ENCODE data around the gene ELK1.
"Not testable (repeated sequence)": the region's sequence is repeated elsewhere in the genome, so short reads cannot be mapped to it uniquely, and the experiment has no call there.

The ELK1 gene, protein sequence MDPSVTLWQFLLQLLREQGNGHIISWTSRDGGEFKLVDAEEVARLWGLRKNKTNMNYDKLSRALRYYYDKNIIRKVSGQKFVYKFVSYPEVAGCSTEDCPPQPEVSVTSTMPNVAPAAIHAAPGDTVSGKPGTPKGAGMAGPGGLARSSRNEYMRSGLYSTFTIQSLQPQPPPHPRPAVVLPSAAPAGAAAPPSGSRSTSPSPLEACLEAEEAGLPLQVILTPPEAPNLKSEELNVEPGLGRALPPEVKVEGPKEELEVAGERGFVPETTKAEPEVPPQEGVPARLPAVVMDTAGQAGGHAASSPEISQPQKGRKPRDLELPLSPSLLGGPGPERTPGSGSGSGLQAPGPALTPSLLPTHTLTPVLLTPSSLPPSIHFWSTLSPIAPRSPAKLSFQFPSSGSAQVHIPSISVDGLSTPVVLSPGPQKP

DNA sequence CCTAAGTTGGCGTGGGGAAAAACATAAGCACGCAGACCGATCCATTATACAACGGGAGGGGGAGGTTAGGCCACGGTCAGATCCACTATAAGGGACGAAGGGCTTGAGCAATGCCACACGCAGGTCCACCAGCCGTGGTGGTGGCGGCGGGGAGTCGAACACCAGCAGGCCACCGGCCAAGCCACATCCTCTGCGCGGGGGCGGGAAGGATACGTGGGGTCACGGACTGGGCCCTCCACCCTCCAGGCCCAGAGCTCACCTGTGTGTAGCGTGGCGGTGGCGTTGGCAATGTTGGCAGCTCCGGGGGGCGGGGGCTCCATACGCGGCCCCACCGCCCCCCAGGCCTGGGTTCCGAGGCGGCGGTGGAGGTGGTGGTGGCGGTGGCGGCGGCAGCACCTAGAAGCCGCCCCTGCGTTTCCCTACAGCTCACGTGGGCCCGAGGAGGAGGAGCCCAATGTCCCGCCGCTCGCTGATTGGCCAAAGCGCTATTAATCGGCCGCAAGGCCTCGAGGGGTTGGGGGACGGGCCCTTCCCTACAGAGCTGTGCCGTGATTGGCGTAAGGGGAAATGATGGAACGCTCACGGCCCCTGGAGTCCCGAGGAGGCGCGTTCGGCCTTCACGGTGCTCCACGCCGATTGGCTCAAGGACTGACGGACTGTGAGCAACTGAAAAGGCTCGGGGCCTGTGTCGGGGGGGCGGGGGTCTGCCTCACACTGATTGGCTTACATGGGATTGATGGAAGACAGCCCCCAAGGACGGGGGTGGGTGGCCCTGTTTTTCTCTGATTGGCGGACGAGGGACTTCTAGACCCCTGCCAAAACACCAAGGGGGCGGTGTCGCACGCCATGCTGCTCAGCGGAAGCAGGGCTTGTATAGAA is at the start of gene ELK1:
Gene ELK1, minus strand, starts transcription at position 400 of the 879 bp plus-strand sequence. CDS start 9,122 bp downstream, outside the sequence.
- peak; percentile 40; the same call in 1 of the 2 replicates for TF ChIP-seq ZFX (IDR thresholded peaks at IDR 0.05)
- TF ChIP-seq, protein P1, sequence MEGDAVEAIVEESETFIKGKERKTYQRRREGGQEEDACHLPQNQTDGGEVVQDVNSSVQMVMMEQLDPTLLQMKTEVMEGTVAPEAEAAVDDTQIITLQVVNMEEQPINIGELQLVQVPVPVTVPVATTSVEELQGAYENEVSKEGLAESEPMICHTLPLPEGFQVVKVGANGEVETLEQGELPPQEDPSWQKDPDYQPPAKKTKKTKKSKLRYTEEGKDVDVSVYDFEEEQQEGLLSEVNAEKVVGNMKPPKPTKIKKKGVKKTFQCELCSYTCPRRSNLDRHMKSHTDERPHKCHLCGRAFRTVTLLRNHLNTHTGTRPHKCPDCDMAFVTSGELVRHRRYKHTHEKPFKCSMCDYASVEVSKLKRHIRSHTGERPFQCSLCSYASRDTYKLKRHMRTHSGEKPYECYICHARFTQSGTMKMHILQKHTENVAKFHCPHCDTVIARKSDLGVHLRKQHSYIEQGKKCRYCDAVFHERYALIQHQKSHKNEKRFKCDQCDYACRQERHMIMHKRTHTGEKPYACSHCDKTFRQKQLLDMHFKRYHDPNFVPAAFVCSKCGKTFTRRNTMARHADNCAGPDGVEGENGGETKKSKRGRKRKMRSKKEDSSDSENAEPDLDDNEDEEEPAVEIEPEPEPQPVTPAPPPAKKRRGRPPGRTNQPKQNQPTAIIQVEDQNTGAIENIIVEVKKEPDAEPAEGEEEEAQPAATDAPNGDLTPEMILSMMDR (conservative IDR thresholded peaks at IDR 0.05), result no peak
- H3K27ac ChIP-seq, result peak within 1 kb of the TSS; percentile 87

DNA sequence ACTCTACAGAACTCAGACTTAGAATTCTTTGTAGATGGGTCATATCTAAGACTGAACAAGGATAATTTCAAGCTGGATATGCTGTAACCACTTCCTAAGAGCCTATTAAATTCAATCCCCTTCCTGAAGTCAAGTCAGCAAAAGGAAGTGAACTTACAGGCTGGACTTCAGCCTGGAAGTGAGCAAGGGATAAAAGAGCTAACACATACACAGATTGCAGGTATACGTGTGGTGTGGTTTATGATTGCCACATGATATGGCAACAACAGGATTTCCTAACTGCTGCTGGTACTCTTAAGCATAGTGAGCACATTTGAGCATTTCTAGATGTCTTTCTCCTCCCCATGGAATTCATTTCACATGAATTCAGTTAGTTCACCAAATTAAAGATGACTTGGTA is 46.8 kb upstream of the ELK1 start:
- TF ChIP-seq, protein P1 (conservative IDR thresholded peaks at IDR 0.05), result no peak
- TF ChIP-seq ZFX (IDR thresholded peaks at IDR 0.05), result no peak
- no peak overlapping the region for H3K27ac ChIP-seq

DNA sequence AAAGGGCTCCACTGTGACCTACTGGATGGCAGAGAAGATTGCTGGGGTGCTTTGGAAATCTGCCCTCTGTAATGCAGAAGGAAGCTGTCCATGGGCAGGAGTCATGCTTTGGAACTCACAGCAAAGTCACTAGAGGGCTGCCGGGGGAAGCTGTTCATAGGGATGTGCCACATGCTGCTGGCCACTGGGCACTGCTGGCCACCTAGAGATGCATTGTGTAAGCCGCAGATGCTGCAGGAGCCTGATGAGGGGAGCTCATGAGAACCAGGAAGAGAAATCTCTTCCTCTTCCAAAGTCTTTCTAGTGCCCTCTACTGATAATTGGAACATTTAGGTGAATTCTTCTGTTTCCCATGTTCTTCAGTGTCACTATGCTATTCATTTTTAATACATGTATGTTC is 39.8 kb upstream of the ELK1 start:
- TF ChIP-seq ZFX (IDR thresholded peaks at IDR 0.05), result no peak
- TF ChIP-seq, protein P1 (conservative IDR thresholded peaks at IDR 0.05), result no peak
- H3K27ac ChIP-seq, result no peak overlapping the region

DNA sequence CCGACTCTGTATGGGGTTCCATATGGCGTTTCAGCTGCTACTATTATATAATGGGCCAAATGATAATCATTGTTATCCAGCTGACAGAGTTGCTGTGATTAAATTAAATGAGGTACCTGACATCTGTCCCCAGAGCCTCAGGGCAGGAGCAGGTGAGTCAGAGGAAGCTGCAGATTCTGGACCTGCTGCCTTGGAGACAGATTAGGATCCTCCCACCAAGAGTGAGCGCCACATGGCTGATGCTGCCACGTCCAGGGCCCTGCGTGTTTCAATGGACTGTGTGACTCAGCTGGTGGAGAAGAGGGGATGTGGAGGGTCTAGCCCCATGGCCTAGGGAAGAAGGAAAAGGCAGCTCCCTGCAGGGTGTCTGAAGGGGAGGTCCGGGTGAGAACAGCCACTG is 36.9 kb upstream of the ELK1 start:
- TF ChIP-seq, protein P1 (conservative IDR thresholded peaks at IDR 0.05), result no peak
- TF ChIP-seq ZFX (IDR thresholded peaks at IDR 0.05), result no peak
- no peak overlapping the region for H3K27ac ChIP-seq

DNA sequence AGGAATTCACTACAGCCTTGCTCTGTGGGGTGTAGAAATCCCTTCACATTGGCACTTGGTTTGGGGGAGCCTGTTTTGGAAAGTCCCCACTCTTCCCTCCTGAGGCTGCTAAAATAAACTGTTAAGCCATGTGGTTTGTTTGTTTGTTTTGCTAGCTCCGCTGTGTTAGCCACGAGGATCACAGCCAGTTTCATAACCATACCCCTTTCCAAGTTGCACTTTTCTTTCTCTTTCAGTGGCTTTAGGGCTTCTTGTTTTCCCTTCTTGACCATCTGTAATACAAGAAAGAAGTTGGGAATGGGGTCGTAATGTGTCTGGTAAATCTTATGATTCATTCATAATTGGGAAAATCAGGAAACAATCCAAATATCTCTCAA is 33.5 kb upstream of the ELK1 start:
- H3K27ac ChIP-seq, result no peak overlapping the region
- no peak for TF ChIP-seq ZFX (IDR thresholded peaks at IDR 0.05)
- TF ChIP-seq, protein P1 (conservative IDR thresholded peaks at IDR 0.05), result no peak

DNA sequence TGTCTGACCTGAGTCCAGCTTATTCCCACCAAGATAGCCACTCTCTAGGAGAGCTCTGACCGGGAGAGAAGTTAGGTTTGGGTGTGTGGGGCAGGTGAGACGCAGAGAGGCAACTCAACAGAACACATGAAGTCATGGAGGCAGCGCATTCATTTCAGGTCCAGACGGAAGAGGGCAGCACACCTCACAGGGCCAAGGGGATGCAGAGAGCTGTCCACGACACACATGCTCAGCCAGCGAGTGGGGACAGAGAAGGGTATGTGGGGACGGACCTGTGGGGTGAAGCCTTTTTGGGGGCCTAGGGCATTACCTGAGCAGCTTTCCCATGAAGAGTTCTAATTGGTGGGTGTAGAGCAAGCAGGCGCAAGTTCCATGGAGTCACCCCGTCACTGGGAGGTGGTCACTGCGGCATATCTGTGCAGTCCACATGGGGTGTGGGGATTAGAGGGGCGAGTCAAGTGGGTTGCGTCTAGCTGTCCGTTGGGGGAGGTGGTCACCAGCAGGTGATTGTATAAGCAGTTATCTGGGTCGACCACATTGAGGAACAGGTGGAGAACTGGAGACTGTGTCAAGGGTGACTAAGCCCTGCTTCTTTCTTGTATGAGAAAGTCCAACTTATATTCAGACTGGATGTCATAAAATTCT is 32.9 kb upstream of the ELK1 start:
- no peak overlapping the region for H3K27ac ChIP-seq
- no peak for TF ChIP-seq ZFX (IDR thresholded peaks at IDR 0.05)
- TF ChIP-seq, protein P1 (conservative IDR thresholded peaks at IDR 0.05), result no peak

DNA sequence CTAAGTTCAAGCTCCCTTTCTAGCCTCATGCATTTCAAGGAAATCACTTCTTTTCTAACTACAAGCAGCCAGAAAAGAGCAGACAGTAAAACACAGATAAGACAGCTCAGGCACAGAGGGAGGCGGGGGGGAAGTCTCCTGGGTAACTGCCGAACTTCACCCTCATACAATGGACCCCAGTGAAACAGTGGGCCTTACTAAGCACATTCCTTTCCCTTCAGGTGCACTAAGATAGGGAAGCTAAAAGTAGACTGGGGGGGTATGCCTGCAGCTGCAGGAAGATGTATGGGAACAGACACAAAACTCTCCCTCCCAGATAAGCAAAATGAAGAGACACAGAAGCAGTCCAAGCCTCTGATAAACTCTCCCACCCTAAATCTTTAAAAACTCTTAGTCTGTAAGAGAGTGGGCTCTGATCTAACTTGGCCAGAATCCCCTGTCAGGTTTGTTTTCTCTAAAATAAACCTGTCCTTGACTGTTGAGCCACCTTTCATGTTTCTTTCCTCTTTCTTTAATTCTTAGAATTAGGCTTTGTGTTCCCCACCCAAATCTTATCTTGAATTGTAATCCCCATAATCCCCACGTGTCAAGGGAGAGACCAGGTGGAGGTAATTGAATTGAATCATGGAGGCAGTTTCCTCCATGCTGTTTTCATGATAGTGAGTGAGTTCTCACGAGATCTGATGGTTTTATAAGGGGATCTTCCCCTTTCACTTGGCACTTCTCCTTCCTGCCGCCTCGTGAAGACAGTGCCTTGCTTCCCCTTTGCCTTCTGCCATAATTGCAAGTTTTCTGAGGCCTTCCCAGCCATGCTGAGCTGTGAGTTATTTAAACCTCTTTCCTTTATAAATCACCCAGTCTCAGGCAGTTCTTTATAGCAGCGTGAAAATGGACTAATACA is 25.8 kb upstream of the ELK1 start:
- not testable (repeated sequence) for H3K27ac ChIP-seq
